Ishikawa (cell line): ENCODE measurements around the gene SLC17A5.

Experiments used
- CEBPB ChIP-seq: IDR thresholded peaks from 2 replicates; pipeline ENCODE4 v1.6.1; 2012
- CREB1 ChIP-seq: IDR thresholded peaks from 2 replicates; pipeline ENCODE4 v1.6.1; 2012; ENCODE audit warnings: low read depth
- EGR1 ChIP-seq: IDR thresholded peaks from 2 replicates; pipeline ENCODE4 v1.6.1; 2012
- EP300 ChIP-seq: IDR thresholded peaks from 2 replicates; pipeline ENCODE4 v1.6.1; 2012; ENCODE audit warnings: borderline replicate concordance
- FOXM1 ChIP-seq: IDR thresholded peaks from 2 replicates; pipeline ENCODE4 v1.6.1; 2012; ENCODE audit warnings: low read depth, borderline replicate concordance
- MAX ChIP-seq: IDR thresholded peaks from 2 replicates; pipeline ENCODE4 v1.6.1; 2012
- NFIC ChIP-seq: IDR thresholded peaks from 2 replicates; pipeline ENCODE4 v1.6.1; 2012
- RAD21 ChIP-seq: IDR thresholded peaks from 2 replicates; pipeline ENCODE4 v1.6.1; 2012; ENCODE audit warnings: low read depth
- REST ChIP-seq: IDR thresholded peaks from 2 replicates; pipeline ENCODE4 v1.6.1; 2012; ENCODE audit warnings: low read depth, mild to moderate bottlenecking
- TAF1 ChIP-seq: IDR thresholded peaks from 2 replicates; pipeline ENCODE4 v1.6.1; 2012; ENCODE audit warnings: low read depth, mild to moderate bottlenecking
- TCF12 ChIP-seq: IDR thresholded peaks from 2 replicates; pipeline ENCODE4 v1.6.1; 2012; ENCODE audit warnings: low read depth
- TEAD4 ChIP-seq: IDR thresholded peaks from 2 replicates; pipeline ENCODE4 v1.6.1; 2012
- USF1 ChIP-seq: IDR thresholded peaks from 2 replicates; pipeline ENCODE4 v1.6.1; 2012
- YY1 ChIP-seq: IDR thresholded peaks from 2 replicates; pipeline ENCODE4 v1.6.1; 2012; ENCODE audit warnings: low read depth
- ZBTB7A ChIP-seq: IDR thresholded peaks from 2 replicates; pipeline ENCODE4 v1.6.1; 2012; ENCODE audit warnings: low read depth

SLC17A5 gene

GRCh38 chr6:73653571-73654424 is at the start of gene SLC17A5:
Gene SLC17A5, minus strand, starts transcription at chr6:73653992. Its CDS starts 106 bp downstream, at chr6:73653886.
- TF ChIP-seq USF1 (no peak), CEBPB (no peak), MAX (peak; percentile 90), EP300 (no peak), FOXM1 (no peak), YY1 (peak; percentile 98), TAF1 (peak; percentile 40; the same call in 1 of the 2 replicates), EGR1 (peak; percentile 71), REST (no peak), TEAD4 (peak; percentile 35; the same call in 1 of the 2 replicates), TCF12 (peak; percentile 32; the same call in 1 of the 2 replicates), NFIC (no peak), RAD21 (no peak), ZBTB7A (peak; percentile 87), CREB1 (no peak)

- TF ChIP-seq EGR1 (no peak), TEAD4 (no peak), CREB1 (no peak), USF1 (no peak), EP300 (no peak), TCF12 (no peak), MAX (no peak), NFIC (no peak), ZBTB7A (no peak)
These were observed 49.7 kb upstream of the SLC17A5 start for GRCh38 chr6:73703466-73703865.

GRCh38 chr6:73702444-73702843 is 48.7 kb upstream of the SLC17A5 start:
- TF ChIP-seq EP300 = no peak
- TF ChIP-seq TCF12 = no peak
- TF ChIP-seq MAX = no peak
- TF ChIP-seq REST = no peak
- no peak for TF ChIP-seq FOXM1
- no peak for TF ChIP-seq RAD21
- TF ChIP-seq NFIC = no peak
- no peak for TF ChIP-seq TEAD4
- TF ChIP-seq YY1 = no peak
- TF ChIP-seq TAF1 = no peak
- no peak for TF ChIP-seq USF1
- no peak for TF ChIP-seq ZBTB7A
- no peak for TF ChIP-seq CREB1
- TF ChIP-seq CEBPB = no peak
- no peak for TF ChIP-seq EGR1

GRCh38 chr6:73699676-73700459 is 46.1 kb upstream of the SLC17A5 start:
- TF ChIP-seq EP300 (no peak), CEBPB (no peak), EGR1 (no peak), ZBTB7A (no peak), REST (no peak), CREB1 (no peak), TAF1 (no peak), TEAD4 (no peak), FOXM1 (no peak), TCF12 (no peak), NFIC (no peak), MAX (no peak), USF1 (no peak), RAD21 (no peak), YY1 (no peak)
